ENCODE results near the gene SPDYE1. TPM values are rescaled to one million over a fixed set of nuclear protein-coding genes. Genes with fewer than 3 reads are reported as not detected.

The SPDYE1 gene
- total and polyA plus RNA-seq, 11 donors = 0.13 TPM; not detected in 10

DNA sequence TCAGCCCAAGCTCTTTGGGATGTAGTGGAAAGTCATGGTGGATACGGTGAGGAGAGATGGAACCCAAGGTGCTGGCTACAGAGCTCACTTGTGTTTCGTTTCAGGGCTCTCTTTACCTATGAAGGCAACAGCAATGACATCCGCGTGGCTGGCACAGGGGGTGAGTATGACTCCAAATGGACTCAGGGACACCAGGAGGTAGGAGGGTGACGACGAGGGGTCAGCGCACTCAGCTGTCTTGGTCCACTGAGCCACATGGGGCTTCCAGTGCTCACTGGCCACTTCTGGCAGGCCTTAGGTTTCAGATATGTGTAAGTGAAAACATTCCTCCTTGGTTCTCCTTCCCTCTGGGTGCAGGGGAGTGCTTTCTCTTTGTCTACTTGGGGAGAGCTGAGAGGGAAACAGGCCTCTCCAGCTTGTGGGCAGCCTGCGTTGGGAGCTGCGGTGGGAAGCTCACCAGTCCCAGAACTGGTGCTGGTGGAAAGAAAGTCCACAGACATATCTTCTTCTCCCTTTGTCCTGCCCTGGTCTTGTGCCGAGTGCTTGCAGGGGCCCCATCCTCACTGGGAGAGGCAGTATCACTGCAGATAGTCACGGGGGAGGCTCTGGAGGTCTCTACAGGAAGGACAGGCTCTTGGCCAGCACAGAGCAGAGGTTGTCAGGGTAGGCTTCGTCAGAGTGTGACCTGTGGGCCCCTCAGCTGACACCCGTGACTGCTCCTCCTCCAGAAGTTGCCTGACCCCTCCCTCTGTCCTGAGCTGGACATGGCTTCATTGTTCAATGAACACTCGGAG lies 52.6 kb downstream of the SPDYE1 start:
- DNase-seq = no peak
- Histone ChIP-seq H3K9me3 (no peaks in the 10 kb centered on the region), H3K27me3 (no peaks in the 10 kb centered on the region), H3K4me3 (no peak overlapping the region), H3K4me1 (peaks cover 0 to 52% (median 17%) of the 10 kb centered on the region in 12 donors), H3K36me3 (peaks cover 0 to 89% (median 60%) of the 10 kb centered on the region in 9 donors), H3K27ac (no peak overlapping the region)
- no peak for ATAC-seq
- intact Hi-C loops (cut with DNase I) = no loop called here
- no peak for TF ChIP-seq POLR2A (IDR thresholded peaks at IDR 0.05)
- WGBS, 4 donors = 88 to 93% (median 91%) methylated on average over 11 to 14 of the region's 14 CpGs

- Histone ChIP-seq H3K4me3 (no peak overlapping the region), H3K27me3 (no peaks in the 10 kb centered on the region), H3K36me3 (peaks cover 0 to 96% (median 67%) of the 10 kb centered on the region in 9 donors), H3K4me1 (peaks cover 0 to 45% (median 10%) of the 10 kb centered on the region in 12 donors), H3K27ac (peak overlapping the region in 3 of 12 donors; percentile 8 to 28 (median 18)), H3K9me3 (no peaks in the 10 kb centered on the region)
- TF ChIP-seq CTCF (IDR thresholded peaks at IDR 0.05) = no peak
- no peak for TF ChIP-seq POLR2A (IDR thresholded peaks at IDR 0.05)
- DNase-seq (no peak), ATAC-seq (no peak)
- intact Hi-C loops (cut with DNase I) = no loop called here
- WGBS, 4 donors = 81 to 90% (median 86%) methylated on average over 7 to 8 of the region's 8 CpGs
Measured at GRCh38 chr7:44050915-44051560, 53.3 kb downstream of the SPDYE1 start.

GRCh38 chr7:44051611-44052220 lies 54.0 kb downstream of the SPDYE1 start:
- Histone ChIP-seq H3K4me1 (peaks cover 0 to 38% (median 5%) of the 10 kb centered on the region in 12 donors), H3K27ac (peak overlapping the region in 4 of 12 donors; percentile 28 to 53 (median 42))
- DNase-seq = no peak

More at GRCh38 chr7:44051611-44052220, 54.0 kb downstream of the SPDYE1 start:
- peak in 1 of 4 donors; percentile 25 for ATAC-seq
- intact Hi-C loops (cut with DNase I) = no loop called here
- no peaks in the 10 kb centered on the region for H3K9me3 ChIP-seq
- no peaks in the 10 kb centered on the region for H3K27me3 ChIP-seq
- 85 to 88% (median 87%) methylated on average over 5 of the region's 5 CpGs for WGBS, 4 donors
- no peak overlapping the region for H3K4me3 ChIP-seq
- no peak for TF ChIP-seq POLR2A (IDR thresholded peaks at IDR 0.05)
- no peak for TF ChIP-seq CTCF (IDR thresholded peaks at IDR 0.05)
- H3K36me3 ChIP-seq = peaks cover 0 to 96% (median 73%) of the 10 kb centered on the region in 9 donors
